GM21723 (cell line): Measurements from ENCODE around the gene GPS1.

ENCODE experiments used
- ATAC-seq: cut with Tn5 transposase; IDR thresholded peaks from one replicate; pipeline ENCODE4 v1.9.1; 2021; ENCODE audit warnings: mild to moderate bottlenecking, moderate library complexity; ENCODE audit not compliant: unreplicated experiment

Gene GPS1

GRCh38 chr17:82056729-82057621 lies 5.3 kb downstream of the GPS1 start:
- no peak for ATAC-seq

- no peak for ATAC-seq
Measured at GRCh38 chr17:82058230-82058854, 6.6 kb downstream of the GPS1 start.

- no peak for ATAC-seq
Measured at GRCh38 chr17:82058855-82059249, 7.2 kb downstream of the GPS1 start.

- no peak for ATAC-seq
Measured at GRCh38 chr17:82059272-82060000, 7.7 kb downstream of the GPS1 start.

- ATAC-seq, result no peak
Measured at GRCh38 chr17:82060001-82060380, 8.3 kb downstream of the GPS1 start.

GRCh38 chr17:82060614-82061013 lies 8.9 kb downstream of the GPS1 start:
- no peak for ATAC-seq

- ATAC-seq, result no peak
Measured at GRCh38 chr17:82061047-82061925, 9.6 kb downstream of the GPS1 start.

- ATAC-seq, result no peak
Measured at GRCh38 chr17:82062076-82062983, 10.6 kb downstream of the GPS1 start.

- no peak for ATAC-seq
Measured at GRCh38 chr17:82062984-82063368, 11.3 kb downstream of the GPS1 start.

GRCh38 chr17:82063424-82064415 lies 12.0 kb downstream of the GPS1 start:
- no peak for ATAC-seq

GRCh38 chr17:82064433-82065192 lies 12.9 kb downstream of the GPS1 start:
- ATAC-seq, result peak; percentile 6

GRCh38 chr17:82065193-82065637 lies 13.5 kb downstream of the GPS1 start:
- ATAC-seq, result peak; percentile 8

- peak; percentile 68 for ATAC-seq
Measured at GRCh38 chr17:82065638-82066303, 14.1 kb downstream of the GPS1 start, which contains the start of gene DUS1L. DUS1L (minus strand) TSS chr17:82065804; CDS start chr17:82065059, 745 bp downstream.

- no peak for ATAC-seq
Measured at GRCh38 chr17:82070611-82071010, 18.9 kb downstream of the GPS1 start.

- no peak for ATAC-seq
Measured at GRCh38 chr17:82072827-82073226, 21.1 kb downstream of the GPS1 start.

- ATAC-seq, result no peak
Measured at GRCh38 chr17:82073446-82073845, 21.7 kb downstream of the GPS1 start.
